SIG-M5 treated with dmso at 0.1 percent for 504 hours (cell line): Measurements from ENCODE around the gene KDM8.
A peak's percentile ranks its signal among the peaks of the same experiment; 100 is the strongest.

Experiments
- DNase-seq: peaks from one replicate; lab custom pipeline; 2025; ENCODE audit not compliant: unreplicated experiment; lab: John Stamatoyannopoulos, UW

The KDM8 gene

GRCh38 chr16:27267037-27267677 is 63.8 kb downstream of the KDM8 start:
- peak; percentile 20 for DNase-seq

GRCh38 chr16:27268376-27269299 is 65.3 kb downstream of the KDM8 start, which contains the start of gene NSMCE1:
Gene NSMCE1 (minus strand): TSS chr16:27268772. CDS start chr16:27257570, 11,202 bp downstream.
- peak; percentile 89 for DNase-seq

- DNase-seq: no peak
Measured at GRCh38 chr16:27269300-27270150, 66.2 kb downstream of the KDM8 start.

- DNase-seq: no peak
Measured at GRCh38 chr16:27270349-27270748, 67.0 kb downstream of the KDM8 start.
